ENCODE results near the gene IL12A.

IL12A gene

GRCh38 chr3:159977295-159977694, 11.3 kb upstream of the IL12A start:
- no peak for TF ChIP-seq CTCF (IDR thresholded peaks at IDR 0.05; ENCODE audit: poor library complexity, severe bottlenecking)
- DNase-seq (ENCODE audit: low spot score) (no peak), ATAC-seq (ENCODE audit: low read depth) (no peak)

GRCh38 chr3:159978353-159978752, 10.3 kb upstream of the IL12A start:
- no peak for ATAC-seq (ENCODE audit: low read depth)
- no peak for DNase-seq (ENCODE audit: low spot score)
- H3K9me3 ChIP-seq (ENCODE audit: severe bottlenecking) = peaks cover 3% of the 10 kb centered on the region
- H3K4me1 ChIP-seq (ENCODE audit: insufficient read depth, poor library complexity, severe bottlenecking) = no peaks in the 10 kb centered on the region
- no peak for TF ChIP-seq CTCF (IDR thresholded peaks at IDR 0.05; ENCODE audit: poor library complexity, severe bottlenecking)
- no peak overlapping the region for H3K4me3 ChIP-seq (ENCODE audit: severe bottlenecking)
- no peak overlapping the region for H3K27ac ChIP-seq (ENCODE audit: poor library complexity, severe bottlenecking)
- H3K27me3 ChIP-seq (ENCODE audit: insufficient read depth, poor library complexity, severe bottlenecking) = no peaks in the 10 kb centered on the region
- no peaks in the 10 kb centered on the region for H3K36me3 ChIP-seq (ENCODE audit: low read depth)

More at GRCh38 chr3:159977295-159977694, 11.3 kb upstream of the IL12A start:
- H3K4me3 ChIP-seq (ENCODE audit: severe bottlenecking) = no peak overlapping the region
- H3K27me3 ChIP-seq (ENCODE audit: insufficient read depth, poor library complexity, severe bottlenecking) = no peaks in the 10 kb centered on the region
- H3K4me1 ChIP-seq (ENCODE audit: insufficient read depth, poor library complexity, severe bottlenecking) = no peaks in the 10 kb centered on the region
- no peak overlapping the region for H3K27ac ChIP-seq (ENCODE audit: poor library complexity, severe bottlenecking)
- H3K9me3 ChIP-seq (ENCODE audit: severe bottlenecking) = peaks cover 3% of the 10 kb centered on the region
- H3K36me3 ChIP-seq (ENCODE audit: low read depth) = no peaks in the 10 kb centered on the region

GRCh38 chr3:159978918-159979703, 9.5 kb upstream of the IL12A start:
- H3K4me1 ChIP-seq (ENCODE audit: insufficient read depth, poor library complexity, severe bottlenecking) = no peaks in the 10 kb centered on the region
- DNase-seq (ENCODE audit: low spot score) = no peak
- ATAC-seq (ENCODE audit: low read depth) = no peak
- no peaks in the 10 kb centered on the region for H3K36me3 ChIP-seq (ENCODE audit: low read depth)
- no peaks in the 10 kb centered on the region for H3K27me3 ChIP-seq (ENCODE audit: insufficient read depth, poor library complexity, severe bottlenecking)
- peaks cover 3% of the 10 kb centered on the region for H3K9me3 ChIP-seq (ENCODE audit: severe bottlenecking)
- H3K27ac ChIP-seq (ENCODE audit: poor library complexity, severe bottlenecking) = no peak overlapping the region
- no peak for TF ChIP-seq CTCF (IDR thresholded peaks at IDR 0.05; ENCODE audit: poor library complexity, severe bottlenecking)
- no peak overlapping the region for H3K4me3 ChIP-seq (ENCODE audit: severe bottlenecking)

GRCh38 chr3:159982442-159982974, 6.1 kb upstream of the IL12A start:
- Histone ChIP-seq H3K27me3 (ENCODE audit: insufficient read depth, poor library complexity, severe bottlenecking) (no peaks in the 10 kb centered on the region), H3K9me3 (ENCODE audit: severe bottlenecking) (peaks cover 3% of the 10 kb centered on the region), H3K36me3 (ENCODE audit: low read depth) (no peaks in the 10 kb centered on the region), H3K4me1 (ENCODE audit: insufficient read depth, poor library complexity, severe bottlenecking) (no peaks in the 10 kb centered on the region), H3K4me3 (ENCODE audit: severe bottlenecking) (no peak overlapping the region), H3K27ac (ENCODE audit: poor library complexity, severe bottlenecking) (no peak overlapping the region)
- DNase-seq (ENCODE audit: low spot score) (no peak), ATAC-seq (ENCODE audit: low read depth) (no peak)
- no peak for TF ChIP-seq CTCF (IDR thresholded peaks at IDR 0.05; ENCODE audit: poor library complexity, severe bottlenecking)

- no peak for DNase-seq (ENCODE audit: low spot score)
- Histone ChIP-seq H3K9me3 (ENCODE audit: severe bottlenecking) (no peaks in the 10 kb centered on the region), H3K4me3 (ENCODE audit: severe bottlenecking) (no peak overlapping the region), H3K27me3 (ENCODE audit: insufficient read depth, poor library complexity, severe bottlenecking) (no peaks in the 10 kb centered on the region), H3K27ac (ENCODE audit: poor library complexity, severe bottlenecking) (no peak overlapping the region), H3K36me3 (ENCODE audit: low read depth) (no peaks in the 10 kb centered on the region), H3K4me1 (ENCODE audit: insufficient read depth, poor library complexity, severe bottlenecking) (no peaks in the 10 kb centered on the region)
- ATAC-seq (ENCODE audit: low read depth) = no peak
- TF ChIP-seq CTCF (IDR thresholded peaks at IDR 0.05; ENCODE audit: poor library complexity, severe bottlenecking) = no peak
Observed at GRCh38 chr3:159987291-159987711, 1.3 kb upstream of the IL12A start.

Measured in RWPE2 (cell line).